CD4-positive, alpha-beta T cell (primary cell): ENCODE measurements around the gene MEX3A. TPM values are rescaled to one million over a fixed set of nuclear protein-coding genes. Genes with fewer than 3 reads are reported as not detected.

Experiments used
- ATAC-seq: fragments of 200-7000 bp; cut with Tn5 transposase; one replicate; pipeline ENCODE4 v1.10.0; 2022; ENCODE audit warnings: mild to moderate bottlenecking; ENCODE audit not compliant: poor library complexity
- CTCF ChIA-PET: fragments of 350-600 bp; sonication (Branson Sonifier 250); formaldehyde crosslinking; loops from one replicate; lab custom pipeline; 2021; ENCODE audit warnings: antibody characterized with exemption, inconsistent platforms; lab: Charles Lee
- POLR2A ChIA-PET: fragments of 350-600 bp; sonication (Branson Sonifier 250); formaldehyde crosslinking; loops from one replicate; lab custom pipeline; 2021; ENCODE audit warnings: antibody characterized with exemption, inconsistent platforms; lab: Charles Lee
- DNase-seq, 14 experiments: peaks; one replicate each; pipeline ENCODE4 v3.0.0-alpha.2; 2013 to 2020; ENCODE audit warnings: mixed read lengths in 2 of 14
- H3K27ac ChIP-seq, 2 donors: one replicate each; pipeline versions ENCODE4 v1.5.1 to v1.7.0; 2013; ENCODE audit warnings: low read length in 2 of 2, low read depth in 1 of 2, mild to moderate bottlenecking in 1 of 2
- H3K27me3 ChIP-seq, 2 experiments: 1 replicate in 1 of 2; 2 replicates in 1 of 2; pipeline versions ENCODE4 v1.6.1 to v1.7.0; 2013; ENCODE audit warnings: low read length in 2 of 2, control low read depth in 1 of 2, mild to moderate bottlenecking in 1 of 2, moderate library complexity in 1 of 2; ENCODE audit not compliant: insufficient read depth in 2 of 2, control insufficient read depth in 1 of 2
- H3K36me3 ChIP-seq: one replicate; pipeline ENCODE4 v1.6.1; 2013; ENCODE audit warnings: low read length, control low read depth; ENCODE audit not compliant: insufficient read depth
- H3K4me1 ChIP-seq: one replicate; pipeline ENCODE4 v1.6.1; 2013; ENCODE audit warnings: low read length, control low read depth; ENCODE audit not compliant: insufficient read depth
- H3K4me3 ChIP-seq: one replicate; pipeline ENCODE4 v1.5.1; 2013; ENCODE audit warnings: mild to moderate bottlenecking, low read length, moderate library complexity
- H3K9me3 ChIP-seq, 2 experiments: 1 replicate in 1 of 2; 2 replicates in 1 of 2; pipeline versions ENCODE4 v1.6.1 to v1.7.0; 2013; ENCODE audit warnings: low read length in 2 of 2, mild to moderate bottlenecking in 2 of 2, control low read depth in 1 of 2, moderate library complexity in 1 of 2; ENCODE audit not compliant: control insufficient read depth in 1 of 2, insufficient read depth in 1 of 2
- H3K27ac Mint-ChIP-seq: one replicate; pipeline ENCODE4 v1.8.0; 2020; ENCODE audit warnings: mixed read lengths
- H3K27me3 Mint-ChIP-seq: one replicate; pipeline ENCODE4 v1.8.0; 2021; ENCODE audit warnings: mixed read lengths
- H3K36me3 Mint-ChIP-seq: one replicate; pipeline ENCODE4 v1.8.0; 2021; ENCODE audit warnings: low read depth, mixed read lengths
- H3K4me1 Mint-ChIP-seq: one replicate; pipeline ENCODE4 v1.8.0; 2021; ENCODE audit warnings: low read depth, mixed read lengths
- H3K4me3 Mint-ChIP-seq: one replicate; pipeline ENCODE4 v1.8.0; 2020; ENCODE audit warnings: mild to moderate bottlenecking, mixed read lengths
- H3K9me3 Mint-ChIP-seq: one replicate; pipeline ENCODE4 v1.8.0; 2020; ENCODE audit warnings: mixed read lengths
- intact Hi-C, 2 experiments: fragments of 100-400 bp; cut with DNase I in 1 of 2; cut with micrococcal nuclease in 1 of 2; formaldehyde crosslinking; loops; one replicate each; pipeline versions ENCODE4 v1.15.1 to v1.9.0; 2023 to 2025; cut with DNase I, micrococcal nuclease
- total RNA-seq, 174 experiments: library from RNA in 2 of 174; stranded (reverse) in 2 of 174; gene quantifications; one replicate each; pipeline ENCODE4 v1.2.3 and lab custom pipeline; 2021 to 2026
- TF ChIP-seq, protein P1 (sequence below): fragments of 200-600 bp; IDR thresholded peaks from one replicate; pipeline ENCODE4 v1.8.0; 2022; ENCODE audit warnings: antibody characterized with exemption, mild to moderate bottlenecking

MEX3A gene
- total RNA-seq, 2 experiments from 2014 or later: 0.27 to 0.36 TPM

DNA sequence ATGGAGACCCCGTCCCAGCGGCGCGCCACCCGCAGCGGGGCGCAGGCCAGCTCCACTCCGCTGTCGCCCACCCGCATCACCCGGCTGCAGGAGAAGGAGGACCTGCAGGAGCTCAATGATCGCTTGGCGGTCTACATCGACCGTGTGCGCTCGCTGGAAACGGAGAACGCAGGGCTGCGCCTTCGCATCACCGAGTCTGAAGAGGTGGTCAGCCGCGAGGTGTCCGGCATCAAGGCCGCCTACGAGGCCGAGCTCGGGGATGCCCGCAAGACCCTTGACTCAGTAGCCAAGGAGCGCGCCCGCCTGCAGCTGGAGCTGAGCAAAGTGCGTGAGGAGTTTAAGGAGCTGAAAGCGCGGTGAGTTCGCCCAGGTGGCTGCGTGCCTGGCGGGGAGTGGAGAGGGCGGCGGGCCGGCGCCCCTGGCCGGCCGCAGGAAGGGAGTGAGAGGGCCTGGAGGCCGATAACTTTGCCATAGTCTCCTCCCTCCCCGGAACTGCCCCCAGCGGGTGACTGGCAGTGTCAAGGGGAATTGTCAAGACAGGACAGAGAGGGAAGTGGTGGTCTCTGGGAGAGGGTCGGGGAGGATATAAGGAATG is 32.8 kb upstream of the MEX3A start:
- TF ChIP-seq, protein P1, sequence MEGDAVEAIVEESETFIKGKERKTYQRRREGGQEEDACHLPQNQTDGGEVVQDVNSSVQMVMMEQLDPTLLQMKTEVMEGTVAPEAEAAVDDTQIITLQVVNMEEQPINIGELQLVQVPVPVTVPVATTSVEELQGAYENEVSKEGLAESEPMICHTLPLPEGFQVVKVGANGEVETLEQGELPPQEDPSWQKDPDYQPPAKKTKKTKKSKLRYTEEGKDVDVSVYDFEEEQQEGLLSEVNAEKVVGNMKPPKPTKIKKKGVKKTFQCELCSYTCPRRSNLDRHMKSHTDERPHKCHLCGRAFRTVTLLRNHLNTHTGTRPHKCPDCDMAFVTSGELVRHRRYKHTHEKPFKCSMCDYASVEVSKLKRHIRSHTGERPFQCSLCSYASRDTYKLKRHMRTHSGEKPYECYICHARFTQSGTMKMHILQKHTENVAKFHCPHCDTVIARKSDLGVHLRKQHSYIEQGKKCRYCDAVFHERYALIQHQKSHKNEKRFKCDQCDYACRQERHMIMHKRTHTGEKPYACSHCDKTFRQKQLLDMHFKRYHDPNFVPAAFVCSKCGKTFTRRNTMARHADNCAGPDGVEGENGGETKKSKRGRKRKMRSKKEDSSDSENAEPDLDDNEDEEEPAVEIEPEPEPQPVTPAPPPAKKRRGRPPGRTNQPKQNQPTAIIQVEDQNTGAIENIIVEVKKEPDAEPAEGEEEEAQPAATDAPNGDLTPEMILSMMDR: no peak
- Histone ChIP-seq H3K27me3 (peaks cover 24 to 28% of the 10 kb centered on the region in 2 experiments), H3K4me1 (peaks cover 62% of the 10 kb centered on the region), H3K9me3 (peaks cover 0 to 4% of the 10 kb centered on the region in 2 experiments), H3K36me3 (no peaks in the 10 kb centered on the region), H3K27ac (peak overlapping the region; percentile 50 to 56), H3K4me3 (peak overlapping the region; percentile 84)
- peak overlapping the region; percentile 89 for H3K27ac Mint-ChIP-seq
- peak overlapping the region; percentile 99 for H3K4me3 Mint-ChIP-seq
- peaks cover 35% of the 10 kb centered on the region for H3K4me1 Mint-ChIP-seq
- intact Hi-C loops: loop anchor here in 1 of 2 experiments (1.0 kb wide), 1 partner anchor 9 kb away; no protein-coding TSS in a partner anchor
- ChIA-PET POLR2A (interaction anchor here (0.8 to 4.2 kb wide), 7 partner anchors 8 to 613 kb away, joined by 3 to 23 read pairs (median 5); partner anchors contain the start of genes ISG20L2, METTL25B and PMF1), CTCF (interaction anchor here (0.9 to 10.7 kb wide), 9 partner anchors 9 to 110 kb away, joined by 3 to 101 read pairs (median 3); partner anchors contain the start of gene SLC25A44)
- DNase-seq (peak in 4 of 14 experiments; percentile 32 to 63 (median 52)), ATAC-seq (peak; percentile 1)
- peaks cover 18% of the 10 kb centered on the region for H3K36me3 Mint-ChIP-seq
- H3K27me3 Mint-ChIP-seq: peaks cover 49% of the 10 kb centered on the region
- H3K9me3 Mint-ChIP-seq: no peaks in the 10 kb centered on the region

DNA sequence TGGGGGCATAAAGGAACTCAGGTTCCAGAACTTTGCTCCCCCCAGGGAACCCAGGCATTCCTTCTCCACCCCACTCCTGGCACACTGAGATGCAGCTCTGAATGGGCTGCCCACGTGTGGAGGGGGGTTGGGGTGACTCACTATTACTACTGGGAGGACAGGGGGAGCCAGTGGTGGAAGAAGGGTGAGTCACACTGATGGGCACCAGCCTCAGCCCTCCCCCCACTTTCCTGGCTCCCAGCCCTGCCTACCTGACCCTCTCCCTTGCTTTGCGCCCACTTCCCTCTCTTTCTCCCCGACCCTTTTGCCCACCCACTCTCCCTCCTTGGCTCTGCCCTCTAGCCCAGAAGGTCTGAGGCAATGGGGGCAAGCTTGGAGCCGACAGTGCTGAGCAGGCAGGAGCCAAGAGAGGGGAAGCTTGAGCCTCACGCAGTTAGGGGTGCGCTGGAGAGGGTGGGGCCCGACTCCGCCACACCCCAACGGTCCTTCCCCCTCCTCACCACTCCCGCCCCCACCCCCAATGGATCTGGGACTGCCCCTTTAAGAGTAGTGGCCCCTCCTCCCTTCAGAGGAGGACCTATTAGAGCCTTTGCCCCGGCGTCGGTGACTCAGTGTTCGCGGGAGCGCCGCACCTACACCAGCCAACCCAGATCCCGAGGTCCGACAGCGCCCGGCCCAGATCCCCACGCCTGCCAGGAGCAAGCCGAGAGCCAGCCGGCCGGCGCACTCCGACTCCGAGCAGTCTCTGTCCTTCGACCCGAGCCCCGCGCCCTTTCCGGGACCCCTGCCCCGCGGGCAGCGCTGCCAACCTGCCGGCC is 32.0 kb upstream of the MEX3A start, which contains the start of gene LMNA:
Gene LMNA (plus strand): TSS at position 611 of the 818 bp plus-strand sequence. CDS start 208 bp downstream, outside the sequence.
- TF ChIP-seq, protein P1: no peak
- H3K4me1 ChIP-seq: peaks cover 55% of the 10 kb centered on the region
- H3K4me3 ChIP-seq: peak within 1 kb of the TSS; percentile 84
- POLR2A ChIA-PET: interaction anchor here (1.0 to 4.2 kb wide), 6 partner anchors 8 to 99 kb away, joined by 3 to 23 read pairs (median 11); partner anchors contain the start of gene PMF1
- CTCF ChIA-PET: interaction anchor here (0.8 to 10.7 kb wide), 8 partner anchors 8 to 111 kb away, joined by 3 to 101 read pairs (median 4); partner anchors contain the start of gene SLC25A44
- H3K36me3 Mint-ChIP-seq: peaks cover 18% of the 10 kb centered on the region
- peaks cover 24 to 28% of the 10 kb centered on the region in 2 experiments for H3K27me3 ChIP-seq
- ATAC-seq (peak; percentile 77), DNase-seq (peak in 13 of 14 experiments; percentile 51 to 93 (median 68))
- peaks cover 31% of the 10 kb centered on the region for H3K4me1 Mint-ChIP-seq
- peaks cover 0 to 4% of the 10 kb centered on the region in 2 experiments for H3K9me3 ChIP-seq
- H3K27me3 Mint-ChIP-seq: peaks cover 46% of the 10 kb centered on the region
- H3K36me3 ChIP-seq: no peaks in the 10 kb centered on the region
- intact Hi-C loops: loop anchor here in 1 of 2 experiments (1.0 kb wide), 1 partner anchor 8 kb away; no protein-coding TSS in a partner anchor
- no peaks in the 10 kb centered on the region for H3K9me3 Mint-ChIP-seq
- peak within 1 kb of the TSS; percentile 99 for H3K4me3 Mint-ChIP-seq
- H3K27ac Mint-ChIP-seq: peak within 1 kb of the TSS; percentile 89
- H3K27ac ChIP-seq: peak within 1 kb of the TSS; percentile 50 to 64
